CD4-positive, alpha-beta T cell (primary cell): ENCODE results near the gene RTL1. TPM values are rescaled to one million over a fixed set of nuclear protein-coding genes. Genes with fewer than 3 reads are reported as not detected.

Experiments
- ATAC-seq: fragments of 200-7000 bp; cut with Tn5 transposase; one replicate; pipeline ENCODE4 v1.10.0; 2022; ENCODE audit warnings: mild to moderate bottlenecking; ENCODE audit not compliant: poor library complexity
- CTCF ChIA-PET: fragments of 350-600 bp; sonication (Branson Sonifier 250); formaldehyde crosslinking; loops from one replicate; lab custom pipeline; 2021; ENCODE audit warnings: antibody characterized with exemption, inconsistent platforms; lab: Charles Lee
- POLR2A ChIA-PET: fragments of 350-600 bp; sonication (Branson Sonifier 250); formaldehyde crosslinking; loops from one replicate; lab custom pipeline; 2021; ENCODE audit warnings: antibody characterized with exemption, inconsistent platforms; lab: Charles Lee
- DNase-seq, 14 experiments: peaks; one replicate each; pipeline ENCODE4 v3.0.0-alpha.2; 2013 to 2020; ENCODE audit warnings: mixed read lengths in 2 of 14
- H3K27ac ChIP-seq, 2 donors: one replicate each; pipeline versions ENCODE4 v1.5.1 to v1.7.0; 2013; ENCODE audit warnings: low read length in 2 of 2, low read depth in 1 of 2, mild to moderate bottlenecking in 1 of 2
- H3K27me3 ChIP-seq, 2 experiments: 1 replicate in 1 of 2; 2 replicates in 1 of 2; pipeline versions ENCODE4 v1.6.1 to v1.7.0; 2013; ENCODE audit warnings: low read length in 2 of 2, control low read depth in 1 of 2, mild to moderate bottlenecking in 1 of 2, moderate library complexity in 1 of 2; ENCODE audit not compliant: insufficient read depth in 2 of 2, control insufficient read depth in 1 of 2
- H3K36me3 ChIP-seq: one replicate; pipeline ENCODE4 v1.6.1; 2013; ENCODE audit warnings: low read length, control low read depth; ENCODE audit not compliant: insufficient read depth
- H3K4me1 ChIP-seq: one replicate; pipeline ENCODE4 v1.6.1; 2013; ENCODE audit warnings: low read length, control low read depth; ENCODE audit not compliant: insufficient read depth
- H3K4me3 ChIP-seq: one replicate; pipeline ENCODE4 v1.5.1; 2013; ENCODE audit warnings: mild to moderate bottlenecking, low read length, moderate library complexity
- H3K9me3 ChIP-seq, 2 experiments: 1 replicate in 1 of 2; 2 replicates in 1 of 2; pipeline versions ENCODE4 v1.6.1 to v1.7.0; 2013; ENCODE audit warnings: low read length in 2 of 2, mild to moderate bottlenecking in 2 of 2, control low read depth in 1 of 2, moderate library complexity in 1 of 2; ENCODE audit not compliant: control insufficient read depth in 1 of 2, insufficient read depth in 1 of 2
- H3K27ac Mint-ChIP-seq: one replicate; pipeline ENCODE4 v1.8.0; 2020; ENCODE audit warnings: mixed read lengths
- H3K27me3 Mint-ChIP-seq: one replicate; pipeline ENCODE4 v1.8.0; 2021; ENCODE audit warnings: mixed read lengths
- H3K36me3 Mint-ChIP-seq: one replicate; pipeline ENCODE4 v1.8.0; 2021; ENCODE audit warnings: low read depth, mixed read lengths
- H3K4me1 Mint-ChIP-seq: one replicate; pipeline ENCODE4 v1.8.0; 2021; ENCODE audit warnings: low read depth, mixed read lengths
- H3K4me3 Mint-ChIP-seq: one replicate; pipeline ENCODE4 v1.8.0; 2020; ENCODE audit warnings: mild to moderate bottlenecking, mixed read lengths
- H3K9me3 Mint-ChIP-seq: one replicate; pipeline ENCODE4 v1.8.0; 2020; ENCODE audit warnings: mixed read lengths
- CTCF ChIP-seq: fragments of 200-600 bp; IDR thresholded peaks from one replicate; pipeline ENCODE4 v1.8.0; 2022; ENCODE audit warnings: antibody characterized with exemption, mild to moderate bottlenecking
- intact Hi-C, 2 experiments: fragments of 100-400 bp; cut with DNase I in 1 of 2; cut with micrococcal nuclease in 1 of 2; formaldehyde crosslinking; loops; one replicate each; pipeline versions ENCODE4 v1.15.1 to v1.9.0; 2023 to 2025; cut with DNase I, micrococcal nuclease
- total RNA-seq, 174 experiments: library from RNA in 2 of 174; stranded (reverse) in 2 of 174; gene quantifications; one replicate each; pipeline ENCODE4 v1.2.3 and lab custom pipeline; 2021 to 2026

Gene RTL1
- total RNA-seq, 2 experiments from 2014 or later, result not detected

- Histone ChIP-seq H3K36me3 (no peaks in the 10 kb centered on the region), H3K27ac (no peak overlapping the region), H3K4me1 (no peaks in the 10 kb centered on the region), H3K9me3 (no peaks in the 10 kb centered on the region), H3K4me3 (no peak overlapping the region), H3K27me3 (no peaks in the 10 kb centered on the region)
- Mint-ChIP-seq H3K36me3 (no peaks in the 10 kb centered on the region), H3K27me3 (no peaks in the 10 kb centered on the region), H3K9me3 (no peaks in the 10 kb centered on the region), H3K4me3 (no peak overlapping the region), H3K4me1 (no peaks in the 10 kb centered on the region), H3K27ac (no peak overlapping the region)
- DNase-seq (no peak), ATAC-seq (no peak)
- ChIA-PET POLR2A (interaction anchor here (0.5 kb wide), 1 partner anchor 1635 kb away, joined by 3 read pairs; no protein-coding TSS in a partner anchor), CTCF (no interaction called here)
- intact Hi-C loops, result no loop called here
- TF ChIP-seq CTCF, result no peak
These were observed 58.7 kb downstream of the RTL1 start for GRCh38 chr14:100844846-100845245.

GRCh38 chr14:100844421-100844820 is 59.1 kb downstream of the RTL1 start:
- ChIA-PET POLR2A (interaction anchor here (0.5 kb wide), 1 partner anchor 1635 kb away, joined by 3 read pairs; no protein-coding TSS in a partner anchor), CTCF (no interaction called here)
- no peaks in the 10 kb centered on the region for H3K9me3 Mint-ChIP-seq
- Histone ChIP-seq H3K9me3 (no peaks in the 10 kb centered on the region), H3K4me1 (no peaks in the 10 kb centered on the region), H3K27ac (no peak overlapping the region), H3K4me3 (no peak overlapping the region), H3K27me3 (no peaks in the 10 kb centered on the region), H3K36me3 (no peaks in the 10 kb centered on the region)
- H3K36me3 Mint-ChIP-seq, result no peaks in the 10 kb centered on the region
- no peaks in the 10 kb centered on the region for H3K27me3 Mint-ChIP-seq
- no peaks in the 10 kb centered on the region for H3K4me1 Mint-ChIP-seq
- H3K4me3 Mint-ChIP-seq, result no peak overlapping the region
- no peak for TF ChIP-seq CTCF
- H3K27ac Mint-ChIP-seq, result no peak overlapping the region
- DNase-seq (no peak), ATAC-seq (no peak)
- intact Hi-C loops, result no loop called here

GRCh38 chr14:100844082-100844408 is 59.5 kb downstream of the RTL1 start:
- H3K9me3 Mint-ChIP-seq, result no peaks in the 10 kb centered on the region
- no peak overlapping the region for H3K4me3 Mint-ChIP-seq
- ATAC-seq (no peak), DNase-seq (no peak)
- Histone ChIP-seq H3K9me3 (no peaks in the 10 kb centered on the region), H3K27me3 (no peaks in the 10 kb centered on the region), H3K27ac (no peak overlapping the region), H3K4me1 (no peaks in the 10 kb centered on the region), H3K4me3 (no peak overlapping the region), H3K36me3 (no peaks in the 10 kb centered on the region)
- no peak for TF ChIP-seq CTCF
- H3K27ac Mint-ChIP-seq, result no peak overlapping the region
- no peaks in the 10 kb centered on the region for H3K36me3 Mint-ChIP-seq
- no peaks in the 10 kb centered on the region for H3K4me1 Mint-ChIP-seq
- ChIA-PET CTCF (no interaction called here), POLR2A (interaction anchor here (0.5 kb wide), 1 partner anchor 1635 kb away, joined by 3 read pairs; no protein-coding TSS in a partner anchor)
- intact Hi-C loops, result no loop called here
- H3K27me3 Mint-ChIP-seq, result no peaks in the 10 kb centered on the region
